ENCODE data around the gene ALDH18A1.

ALDH18A1 gene

DNA sequence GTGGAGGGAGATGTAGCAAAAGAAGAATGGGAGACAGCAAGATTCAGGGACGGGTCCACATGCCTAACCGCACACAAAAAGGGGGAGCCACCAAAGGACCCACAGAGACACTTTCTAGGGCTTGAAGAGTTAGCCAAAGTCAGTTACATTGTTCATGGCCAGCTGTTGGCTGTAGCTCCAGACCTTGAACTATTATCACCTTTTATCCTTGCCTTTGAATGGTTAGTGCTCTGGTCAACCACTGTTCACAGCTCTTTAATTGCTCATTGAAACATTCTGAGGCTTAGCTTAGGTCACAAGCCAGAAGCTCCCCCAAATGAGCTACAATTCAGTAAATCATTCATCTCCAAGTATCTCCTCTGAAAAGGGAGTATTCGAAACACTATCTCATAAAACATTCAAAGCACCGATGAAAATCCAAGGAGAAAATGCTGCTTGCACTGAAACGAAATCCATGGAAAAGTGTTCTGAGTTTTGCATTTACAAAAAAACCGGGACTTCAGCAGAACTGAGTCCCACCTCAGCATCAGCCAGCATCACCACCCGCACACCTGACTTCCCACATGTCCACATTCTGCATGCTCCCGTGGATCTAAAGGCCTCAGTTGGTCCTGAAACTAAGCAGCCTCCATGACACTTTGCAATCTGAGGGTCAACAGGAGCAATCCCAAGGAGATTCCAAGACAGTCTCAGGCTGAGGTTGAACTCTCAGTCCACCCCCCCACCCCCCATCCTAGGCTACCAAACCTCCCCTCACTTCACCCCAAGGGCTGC lies 99.3 kb downstream of the ALDH18A1 start:
- no peak for DNase-seq (ENCODE audit: low read depth, low spot score)

All from iPS DF 19.7 (cell line).